Fibroblast of lung (primary cell): ENCODE results near the gene TMEM26.

Source experiments
- EZH2 ChIP-seq: IDR thresholded peaks from 2 replicates; pipeline ENCODE4 v1.5.1; 2012; ENCODE audit warnings: low read length, control low read depth, mild to moderate bottlenecking; ENCODE audit errors: missing control alignments
- TF ChIP-seq, protein P1 (sequence below), 2 donors: IDR thresholded peaks in 1 of 2; conservative IDR thresholded peaks in 1 of 2; 1 replicate in 1 of 2; 2 replicates in 1 of 2; pipeline ENCODE4 v1.5.1; 2011 to 2012; ENCODE audit warnings: low read length in 2 of 2, control low read depth in 1 of 2, inconsistent platforms in 1 of 2, low read depth in 1 of 2, mild to moderate bottlenecking in 1 of 2

DNA sequence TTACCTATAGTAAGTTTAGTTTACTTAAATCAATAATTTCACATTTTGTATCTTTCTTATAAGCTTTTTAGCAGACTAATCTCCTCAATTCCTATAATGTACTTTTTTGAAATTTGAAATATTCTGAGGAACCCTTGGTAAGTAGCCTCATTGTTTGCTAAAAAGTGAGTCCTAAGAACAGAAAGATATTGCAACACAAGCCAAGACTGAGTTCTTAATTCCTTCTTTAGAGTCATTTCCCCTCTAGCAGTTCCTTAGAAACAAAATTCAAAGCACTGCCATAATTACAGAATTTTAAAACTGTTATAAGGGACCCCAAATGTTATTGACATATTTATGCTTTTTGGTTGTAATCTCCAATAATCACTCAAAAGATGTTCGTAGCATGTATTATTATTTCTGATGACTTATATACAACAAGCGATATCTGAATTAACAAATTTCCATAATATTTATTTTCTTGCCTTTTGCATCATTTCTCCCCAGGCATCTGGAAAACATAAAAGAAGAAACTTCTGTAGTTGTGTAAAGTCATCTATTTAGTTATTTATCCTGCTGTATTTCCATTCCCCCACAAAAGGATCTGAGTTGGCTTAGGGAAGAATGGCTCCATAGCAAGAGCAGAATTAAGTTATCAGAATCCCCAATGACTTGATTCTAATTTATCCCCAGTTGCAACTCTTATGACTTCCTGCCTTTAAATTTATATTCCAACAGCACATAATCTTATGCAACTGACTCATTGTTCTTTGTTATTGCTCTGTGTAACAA lies 67.8 kb downstream of the TMEM26 start:
- TF ChIP-seq, protein P1, sequence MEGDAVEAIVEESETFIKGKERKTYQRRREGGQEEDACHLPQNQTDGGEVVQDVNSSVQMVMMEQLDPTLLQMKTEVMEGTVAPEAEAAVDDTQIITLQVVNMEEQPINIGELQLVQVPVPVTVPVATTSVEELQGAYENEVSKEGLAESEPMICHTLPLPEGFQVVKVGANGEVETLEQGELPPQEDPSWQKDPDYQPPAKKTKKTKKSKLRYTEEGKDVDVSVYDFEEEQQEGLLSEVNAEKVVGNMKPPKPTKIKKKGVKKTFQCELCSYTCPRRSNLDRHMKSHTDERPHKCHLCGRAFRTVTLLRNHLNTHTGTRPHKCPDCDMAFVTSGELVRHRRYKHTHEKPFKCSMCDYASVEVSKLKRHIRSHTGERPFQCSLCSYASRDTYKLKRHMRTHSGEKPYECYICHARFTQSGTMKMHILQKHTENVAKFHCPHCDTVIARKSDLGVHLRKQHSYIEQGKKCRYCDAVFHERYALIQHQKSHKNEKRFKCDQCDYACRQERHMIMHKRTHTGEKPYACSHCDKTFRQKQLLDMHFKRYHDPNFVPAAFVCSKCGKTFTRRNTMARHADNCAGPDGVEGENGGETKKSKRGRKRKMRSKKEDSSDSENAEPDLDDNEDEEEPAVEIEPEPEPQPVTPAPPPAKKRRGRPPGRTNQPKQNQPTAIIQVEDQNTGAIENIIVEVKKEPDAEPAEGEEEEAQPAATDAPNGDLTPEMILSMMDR (conservative IDR thresholded peaks at IDR 0.05 in 1 of 2, IDR thresholded peaks at IDR 0.05 in 1 of 2; ENCODE audit: low read depth in 1 of 2, low read length in 2 of 2), result no peak
- TF ChIP-seq EZH2, result no peak
